ENCODE results near the gene PLOD1.
"Not testable (repeated sequence)": the region's sequence is repeated elsewhere in the genome, so short reads cannot be mapped to it uniquely, and the experiment has no call there.

Gene PLOD1

DNA sequence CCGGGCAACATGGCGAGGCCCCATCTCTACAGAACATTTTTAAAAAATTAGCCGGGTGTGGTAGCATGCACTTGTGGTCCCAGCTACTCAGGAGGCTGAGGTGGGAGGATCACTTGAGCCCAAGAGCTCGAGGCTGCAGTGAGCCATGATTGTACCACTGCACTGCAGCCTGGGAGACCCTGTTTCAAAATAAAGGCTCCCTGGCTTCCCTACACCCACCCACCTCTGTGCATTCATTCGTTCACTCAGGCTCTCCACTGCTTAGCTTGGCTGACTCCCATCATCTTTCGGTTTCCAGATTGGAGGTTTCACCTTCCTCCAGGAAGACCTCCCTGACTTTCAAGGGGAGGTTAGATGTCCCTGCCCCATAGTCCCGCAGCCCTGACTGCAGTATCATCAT, 22.5 kb upstream of the PLOD1 start:
- H3K4me3 ChIP-seq (ENCODE audit: low read depth, low read length) = no peak overlapping the region
- no peak for DNase-seq (ENCODE audit: low read depth)
- TF ChIP-seq MYC (IDR thresholded peaks at IDR 0.05; ENCODE audit: low read depth, low read length) (no peak), POLR2A (IDR thresholded peaks at IDR 0.05; ENCODE audit: extremely low read depth, insufficient read length) (no peak)
- TF ChIP-seq, protein P1, sequence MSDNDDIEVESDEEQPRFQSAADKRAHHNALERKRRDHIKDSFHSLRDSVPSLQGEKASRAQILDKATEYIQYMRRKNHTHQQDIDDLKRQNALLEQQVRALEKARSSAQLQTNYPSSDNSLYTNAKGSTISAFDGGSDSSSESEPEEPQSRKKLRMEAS (IDR thresholded peaks at IDR 0.05; ENCODE audit: low read depth, low read length) = no peak
- TF ChIP-seq, protein P2, sequence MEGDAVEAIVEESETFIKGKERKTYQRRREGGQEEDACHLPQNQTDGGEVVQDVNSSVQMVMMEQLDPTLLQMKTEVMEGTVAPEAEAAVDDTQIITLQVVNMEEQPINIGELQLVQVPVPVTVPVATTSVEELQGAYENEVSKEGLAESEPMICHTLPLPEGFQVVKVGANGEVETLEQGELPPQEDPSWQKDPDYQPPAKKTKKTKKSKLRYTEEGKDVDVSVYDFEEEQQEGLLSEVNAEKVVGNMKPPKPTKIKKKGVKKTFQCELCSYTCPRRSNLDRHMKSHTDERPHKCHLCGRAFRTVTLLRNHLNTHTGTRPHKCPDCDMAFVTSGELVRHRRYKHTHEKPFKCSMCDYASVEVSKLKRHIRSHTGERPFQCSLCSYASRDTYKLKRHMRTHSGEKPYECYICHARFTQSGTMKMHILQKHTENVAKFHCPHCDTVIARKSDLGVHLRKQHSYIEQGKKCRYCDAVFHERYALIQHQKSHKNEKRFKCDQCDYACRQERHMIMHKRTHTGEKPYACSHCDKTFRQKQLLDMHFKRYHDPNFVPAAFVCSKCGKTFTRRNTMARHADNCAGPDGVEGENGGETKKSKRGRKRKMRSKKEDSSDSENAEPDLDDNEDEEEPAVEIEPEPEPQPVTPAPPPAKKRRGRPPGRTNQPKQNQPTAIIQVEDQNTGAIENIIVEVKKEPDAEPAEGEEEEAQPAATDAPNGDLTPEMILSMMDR (IDR thresholded peaks at IDR 0.05; ENCODE audit: low read depth, low read length) = no peak

DNA sequence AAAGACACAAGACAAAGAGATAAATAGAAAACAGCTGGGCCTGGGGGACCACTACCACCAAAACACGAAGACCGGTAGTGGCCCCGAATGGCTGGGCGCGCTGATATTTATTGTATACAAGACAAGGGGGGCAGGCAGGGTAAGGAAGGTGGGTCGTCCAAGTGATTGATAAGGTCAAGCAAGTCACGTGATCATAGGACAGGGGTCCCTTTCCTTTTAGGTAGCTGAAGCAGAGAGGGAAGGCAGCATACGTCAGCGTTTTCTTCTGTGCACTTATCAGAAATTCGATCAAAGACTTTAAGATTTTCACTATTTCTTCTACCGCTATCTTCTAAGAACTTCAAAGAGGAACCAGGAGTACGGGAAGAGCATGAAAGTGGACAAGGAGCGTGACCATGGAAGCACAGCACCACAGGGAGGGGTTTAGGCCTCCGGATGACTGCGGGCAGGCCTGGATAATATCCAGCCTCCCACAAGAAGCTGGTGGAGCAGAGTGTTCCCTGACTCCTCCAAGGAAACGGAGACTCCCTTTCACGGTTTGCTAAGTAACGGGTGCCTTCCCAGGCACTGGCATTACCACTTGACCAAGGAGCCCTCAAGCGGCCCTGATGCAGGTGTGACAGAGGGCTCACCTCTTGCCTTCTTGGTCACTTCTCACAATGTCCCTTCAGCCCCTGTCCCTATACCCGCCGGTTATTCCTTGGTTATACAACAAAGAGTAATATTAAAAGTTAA, 21.9 kb upstream of the PLOD1 start:
- not testable (repeated sequence) for H3K4me3 ChIP-seq (ENCODE audit: low read depth, low read length); DNase-seq (ENCODE audit: low read depth)

DNA sequence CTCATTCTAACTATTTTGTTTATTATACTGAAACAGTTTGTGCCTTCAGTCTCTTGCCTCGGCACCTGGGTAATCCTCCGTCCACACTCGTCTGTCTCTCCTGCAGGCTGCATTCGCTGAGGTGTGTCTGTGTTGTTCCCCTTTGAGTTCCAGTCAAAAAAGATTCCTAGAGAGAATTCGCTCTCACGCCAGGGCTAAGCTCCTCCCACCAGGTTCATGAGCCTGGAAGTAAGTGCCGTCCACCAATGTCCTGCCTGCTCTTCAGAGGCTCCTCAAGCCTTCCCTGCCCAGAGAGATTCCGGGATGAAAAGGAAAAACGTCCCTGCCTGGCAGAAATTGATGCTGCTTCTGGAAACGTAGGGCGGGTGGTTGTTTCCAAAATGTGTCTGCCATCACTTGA, 21.2 kb upstream of the PLOD1 start:
- TF ChIP-seq, protein P1 (IDR thresholded peaks at IDR 0.05; ENCODE audit: low read depth, low read length) = no peak
- TF ChIP-seq, protein P2 (IDR thresholded peaks at IDR 0.05; ENCODE audit: low read depth, low read length) = no peak
- TF ChIP-seq MYC (IDR thresholded peaks at IDR 0.05; ENCODE audit: low read depth, low read length) = no peak
- no peak for TF ChIP-seq POLR2A (IDR thresholded peaks at IDR 0.05; ENCODE audit: extremely low read depth, insufficient read length)
- DNase-seq (ENCODE audit: low read depth) = no peak
- no peak overlapping the region for H3K4me3 ChIP-seq (ENCODE audit: low read depth, low read length)

DNA sequence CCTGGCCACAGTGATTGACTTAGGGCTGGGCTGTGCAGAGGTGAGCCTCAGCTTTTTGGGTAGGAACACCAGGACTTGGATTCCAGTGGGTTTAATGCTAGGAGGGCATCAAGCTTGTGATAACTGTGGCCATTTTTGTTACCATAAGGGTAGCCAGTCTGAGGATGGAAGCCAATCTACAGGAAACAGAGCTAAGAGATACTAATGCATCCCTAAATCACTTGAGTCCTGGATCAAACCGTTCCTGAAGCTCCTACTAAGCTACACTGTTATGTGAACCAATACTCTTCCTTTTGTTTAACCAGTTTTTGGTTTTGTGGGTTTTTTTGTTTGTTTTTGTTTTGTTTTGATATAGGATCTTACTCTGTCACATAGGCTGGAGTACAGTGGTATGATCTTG, 20.5 kb upstream of the PLOD1 start:
- no peak for DNase-seq (ENCODE audit: low read depth)
- H3K4me3 ChIP-seq (ENCODE audit: low read depth, low read length) = no peak overlapping the region
- TF ChIP-seq MYC (IDR thresholded peaks at IDR 0.05; ENCODE audit: low read depth, low read length) (no peak), POLR2A (IDR thresholded peaks at IDR 0.05; ENCODE audit: extremely low read depth, insufficient read length) (no peak)
- TF ChIP-seq, protein P2 (IDR thresholded peaks at IDR 0.05; ENCODE audit: low read depth, low read length) = no peak
- TF ChIP-seq, protein P1 (IDR thresholded peaks at IDR 0.05; ENCODE audit: low read depth, low read length) = no peak

DNA sequence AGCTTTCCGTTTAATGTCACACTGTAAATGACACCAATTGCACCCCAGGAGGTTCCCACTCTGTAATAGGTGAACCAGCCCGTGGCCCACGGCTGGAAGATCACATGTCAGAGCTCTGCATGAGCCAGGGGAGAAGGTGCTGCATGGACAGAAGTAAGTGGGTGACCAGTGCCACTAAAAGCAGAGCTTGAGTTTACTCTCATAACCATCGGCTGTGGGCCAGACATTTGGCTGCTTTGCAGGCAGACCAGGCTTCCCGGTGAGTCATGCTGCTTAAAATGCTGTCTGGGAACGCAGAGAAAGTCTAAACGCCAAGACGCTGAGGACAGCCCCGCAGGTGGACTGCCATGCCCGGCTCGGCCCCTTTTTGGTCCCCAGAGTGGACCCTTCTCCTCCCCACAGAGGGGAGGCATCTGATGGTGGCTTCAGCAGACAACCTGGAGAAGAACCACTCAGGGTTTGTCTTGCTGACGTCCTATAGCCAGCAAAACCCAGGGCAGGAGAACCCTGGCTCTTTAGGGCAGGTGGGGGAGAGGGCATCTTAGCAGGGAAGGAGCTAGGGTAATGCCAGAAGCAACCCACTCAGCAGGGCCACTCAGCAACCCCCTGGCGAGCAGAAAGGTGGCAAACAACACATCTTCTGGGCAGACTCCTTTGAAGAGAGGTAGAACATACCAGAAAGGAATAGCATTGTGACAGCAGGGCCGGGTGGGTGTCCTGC, 15.6 kb upstream of the PLOD1 start:
- no peak for DNase-seq (ENCODE audit: low read depth)
- no peak for TF ChIP-seq MYC (IDR thresholded peaks at IDR 0.05; ENCODE audit: low read depth, low read length)
- TF ChIP-seq, protein P1 (IDR thresholded peaks at IDR 0.05; ENCODE audit: low read depth, low read length) = no peak
- H3K4me3 ChIP-seq (ENCODE audit: low read depth, low read length) = no peak overlapping the region

DNA sequence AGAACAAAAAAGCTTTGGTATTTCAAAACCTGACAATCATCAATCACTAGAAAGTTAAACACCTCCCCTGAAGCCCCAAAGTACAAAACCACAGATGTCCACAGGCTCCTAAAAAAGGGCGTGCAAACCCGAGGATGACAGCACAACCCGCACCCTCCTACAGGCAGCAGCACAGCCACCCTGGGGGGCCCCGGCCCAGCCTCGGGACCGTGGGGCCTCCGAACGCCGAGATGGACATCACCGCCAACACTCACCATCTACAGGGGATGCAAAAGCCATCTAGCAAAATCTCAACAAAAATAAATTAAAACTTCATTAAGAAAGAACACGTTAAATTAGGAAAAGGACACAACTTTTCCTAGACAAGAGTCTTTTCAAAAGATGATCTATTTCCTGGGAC, 14.9 kb upstream of the PLOD1 start:
- TF ChIP-seq POLR2A (IDR thresholded peaks at IDR 0.05; ENCODE audit: extremely low read depth, insufficient read length) = no peak
- TF ChIP-seq MYC (IDR thresholded peaks at IDR 0.05; ENCODE audit: low read depth, low read length) = no peak
- TF ChIP-seq, protein P1 (IDR thresholded peaks at IDR 0.05; ENCODE audit: low read depth, low read length) = no peak
- H3K4me3 ChIP-seq (ENCODE audit: low read depth, low read length) = no peak overlapping the region
- no peak for DNase-seq (ENCODE audit: low read depth)

DNA sequence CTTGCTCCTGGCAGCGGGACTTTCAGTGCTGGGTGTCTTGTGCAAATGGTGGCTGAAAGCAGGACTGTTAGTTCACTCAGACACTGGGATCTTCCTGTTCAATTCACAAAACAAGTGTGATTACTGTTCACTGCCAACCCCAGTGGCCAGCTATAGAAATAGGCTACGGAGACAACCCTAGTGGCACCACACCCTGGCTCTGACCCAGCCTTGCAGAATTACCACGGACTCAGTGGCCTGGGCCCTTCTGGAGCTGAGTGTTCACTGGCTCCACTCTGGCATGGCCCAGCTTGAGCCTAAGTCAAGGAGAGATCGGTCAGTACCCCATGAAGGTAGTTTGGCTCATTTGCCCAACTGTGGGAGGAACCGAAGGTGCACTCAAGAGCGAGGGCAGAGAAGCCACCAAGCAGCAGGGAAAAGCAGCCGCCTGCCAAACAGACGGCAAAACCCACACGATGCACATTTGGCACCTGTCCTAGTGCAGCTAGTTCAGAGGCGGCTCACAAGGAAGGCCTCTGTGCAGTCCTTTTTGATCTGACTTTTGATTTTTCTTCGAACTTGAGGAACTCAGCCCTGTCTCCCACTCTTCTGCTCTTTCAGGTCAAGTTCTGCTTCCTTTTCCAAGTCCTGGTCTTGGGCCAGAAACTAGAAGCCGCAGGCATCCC, 14.1 kb upstream of the PLOD1 start:
- TF ChIP-seq, protein P2 (IDR thresholded peaks at IDR 0.05; ENCODE audit: low read depth, low read length) = no peak
- H3K4me3 ChIP-seq (ENCODE audit: low read depth, low read length) = no peak overlapping the region
- DNase-seq (ENCODE audit: low read depth) = no peak
